Erythroblast (primary cell): Measurements from ENCODE around the gene CPM.

Experiments used
- GATA1 ChIP-seq: IDR thresholded peaks from 2 replicates; pipeline ENCODE4 v1.6.1; 2011; ENCODE audit warnings: low read depth, mild to moderate bottlenecking, control low read depth, low read length, moderate library complexity
- POLR2A ChIP-seq: IDR thresholded peaks from 2 replicates; pipeline ENCODE4 v1.6.1; 2011; ENCODE audit warnings: mild to moderate bottlenecking, low read length

- TF ChIP-seq POLR2A (no peak), GATA1 (no peak)
These were observed 78.4 kb downstream of the CPM start for GRCh38 chr12:68854554-68854953.
